KBM-7 (cell line): ENCODE measurements around the gene FSTL4.

Experiments
- DNase-seq: peaks from one replicate; pipeline ENCODE4 v3.0.0-alpha.2; 2015
- in situ Hi-C: fragments of 300-500 bp; cut with MboI; formaldehyde crosslinking; loops from 2 replicates; pipeline ENCODE4 v1.14.3; 2020; ENCODE audit warnings: low sequenced_read_pairs, low pct_unique_long_range_greater_than_20kb, mixed read lengths

FSTL4 gene

GRCh38 chr5:133367071-133367786, 245.1 kb downstream of the FSTL4 start:
- in situ Hi-C loops = no loop called here
- DNase-seq = no peak

GRCh38 chr5:133366438-133366837, 245.9 kb downstream of the FSTL4 start:
- in situ Hi-C loops = no loop called here
- DNase-seq = no peak

- DNase-seq = no peak
- in situ Hi-C loops = no loop called here
Measured at GRCh38 chr5:133365738-133366137, 246.6 kb downstream of the FSTL4 start.

- in situ Hi-C loops = no loop called here
- no peak for DNase-seq
Measured at GRCh38 chr5:133364936-133365707, 247.2 kb downstream of the FSTL4 start.

- in situ Hi-C loops = no loop called here
- DNase-seq = no peak
Measured at GRCh38 chr5:133363807-133364587, 248.3 kb downstream of the FSTL4 start.

- in situ Hi-C loops = no loop called here
- no peak for DNase-seq
Measured at GRCh38 chr5:133362438-133362837, 249.9 kb downstream of the FSTL4 start.

- in situ Hi-C loops = no loop called here
- no peak for DNase-seq
Measured at GRCh38 chr5:133361922-133362321, 250.4 kb downstream of the FSTL4 start.

- in situ Hi-C loops = no loop called here
- no peak for DNase-seq
Measured at GRCh38 chr5:133360693-133361472, 251.5 kb downstream of the FSTL4 start.

- in situ Hi-C loops = no loop called here
- DNase-seq = no peak
Measured at GRCh38 chr5:133359861-133360260, 252.5 kb downstream of the FSTL4 start.

GRCh38 chr5:133358271-133358670, 254.1 kb downstream of the FSTL4 start:
- DNase-seq = no peak
- in situ Hi-C loops = no loop called here

GRCh38 chr5:133357758-133358157, 254.6 kb downstream of the FSTL4 start:
- DNase-seq = no peak
- in situ Hi-C loops = no loop called here

GRCh38 chr5:133356984-133357421, 255.3 kb downstream of the FSTL4 start:
- DNase-seq = no peak
- in situ Hi-C loops = no loop called here

- in situ Hi-C loops = no loop called here
- DNase-seq = no peak
Measured at GRCh38 chr5:133356396-133356983, 255.9 kb downstream of the FSTL4 start.

- DNase-seq = no peak
- in situ Hi-C loops = no loop called here
Measured at GRCh38 chr5:133354323-133355185, 257.8 kb downstream of the FSTL4 start.

GRCh38 chr5:133353741-133354140, 258.6 kb downstream of the FSTL4 start:
- in situ Hi-C loops = no loop called here
- no peak for DNase-seq

GRCh38 chr5:133348406-133348805, 263.9 kb downstream of the FSTL4 start:
- in situ Hi-C loops = no loop called here
- DNase-seq = no peak

GRCh38 chr5:133347039-133347438, 265.3 kb downstream of the FSTL4 start:
- DNase-seq = peak; percentile 2
- in situ Hi-C loops = no loop called here

- in situ Hi-C loops = no loop called here
- no peak for DNase-seq
Measured at GRCh38 chr5:133344266-133344665, 268.1 kb downstream of the FSTL4 start.
